Breast epithelium (tissue), 3 donors: Measurements from ENCODE around the gene CHURC1.

Experiments
- CTCF ChIP-seq, 3 donors: fragments of 450-650 bp; IDR thresholded peaks; one replicate each; pipeline ENCODE4 v1.5.1; 2016 to 2017; ENCODE audit warnings: antibody characterized with exemption in 3 of 3, mild to moderate bottlenecking in 3 of 3, moderate library complexity in 3 of 3
- POLR2A ChIP-seq: fragments of 450-650 bp; IDR thresholded peaks from one replicate; pipeline ENCODE4 v1.6.1; 2016; ENCODE audit warnings: antibody characterized with exemption, mild to moderate bottlenecking, moderate library complexity

GRCh38 chr14:64973826-64974225, 59.6 kb downstream of the CHURC1 start:
- no peak for TF ChIP-seq CTCF (IDR thresholded peaks at IDR 0.05)
- no peak for TF ChIP-seq POLR2A
